WTC11 (cell line): ENCODE results near the gene GALM.
"Not testable (repeated sequence)": the region's sequence is repeated elsewhere in the genome, so short reads cannot be mapped to it uniquely, and the experiment has no call there.

Experiments used
- CBFB ChIP-seq: sonication (generic); formaldehyde crosslinking; IDR thresholded peaks from 2 replicates; pipeline ENCODE4 v1.8.1; 2022; ENCODE audit warnings: mild to moderate bottlenecking, low read depth, missing genetic modification reagents
- NR2C2 ChIP-seq: sonication (generic); formaldehyde crosslinking; IDR thresholded peaks from 2 replicates; pipeline ENCODE4 v1.8.0; 2022; ENCODE audit warnings: mild to moderate bottlenecking, missing genetic modification reagents
- NR3C1 ChIP-seq: sonication (generic); formaldehyde crosslinking; conservative IDR thresholded peaks from 2 replicates; pipeline ENCODE4 v1.8.1; 2023; ENCODE audit warnings: low read depth, mild to moderate bottlenecking, missing genetic modification reagents
- TF ChIP-seq, protein P1 (sequence below): sonication (generic); formaldehyde crosslinking; IDR thresholded peaks from 2 replicates; pipeline ENCODE4 v1.8.0; 2022; ENCODE audit warnings: mild to moderate bottlenecking, missing genetic modification reagents
- TF ChIP-seq, protein P2 (sequence below): sonication (generic); formaldehyde crosslinking; IDR thresholded peaks from 2 replicates; pipeline ENCODE4 v1.8.1; 2022; ENCODE audit warnings: low read depth, missing genetic modification reagents, borderline replicate concordance
- TF ChIP-seq, protein P3 (sequence below): fragments of 200-600 bp; IDR thresholded peaks from 2 replicates; pipeline ENCODE4 v1.8.0; 2022; ENCODE audit warnings: antibody characterized with exemption
- TF ChIP-seq, protein P4 (sequence below): fragments of 250-450 bp; sonication (Bioruptor Pico); IDR thresholded peaks from 2 replicates; pipeline ENCODE4 v2.1.2; 2022; ENCODE audit warnings: mild to moderate bottlenecking, moderate library complexity

DNA sequence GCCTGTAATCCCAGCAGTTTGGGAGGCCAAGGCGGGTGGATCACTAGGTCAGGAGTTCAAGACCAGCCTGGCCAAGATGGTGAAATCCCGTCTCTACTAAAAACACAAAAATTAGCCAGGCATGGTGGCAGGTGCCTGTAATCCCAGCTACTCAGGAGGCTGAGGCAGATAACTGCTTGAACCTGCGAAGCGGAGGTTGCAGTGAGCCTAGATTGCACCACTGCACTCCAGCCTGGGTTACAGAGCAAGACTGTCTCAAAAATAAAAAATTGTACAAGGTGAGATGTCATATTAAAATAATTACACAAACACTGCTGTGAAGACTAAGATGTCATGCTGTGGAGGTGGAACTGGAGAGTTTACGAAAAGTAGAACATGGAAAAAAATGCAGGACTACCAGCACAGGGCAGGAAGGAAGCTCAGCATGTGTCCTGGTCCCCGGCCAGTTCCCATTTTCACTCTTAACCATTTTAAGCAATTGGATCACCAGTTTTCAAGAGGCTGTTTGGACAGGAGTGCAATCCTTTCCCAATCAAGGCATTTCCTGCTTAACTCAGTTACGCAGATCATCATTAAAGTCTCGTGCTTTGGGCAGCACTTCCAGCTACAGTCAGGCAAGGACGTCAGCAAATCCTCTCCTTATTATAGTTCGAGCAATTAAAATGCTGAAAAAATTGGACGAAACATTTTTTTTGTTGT, 71.2 kb downstream of the GALM start:
- TF ChIP-seq, protein P1, sequence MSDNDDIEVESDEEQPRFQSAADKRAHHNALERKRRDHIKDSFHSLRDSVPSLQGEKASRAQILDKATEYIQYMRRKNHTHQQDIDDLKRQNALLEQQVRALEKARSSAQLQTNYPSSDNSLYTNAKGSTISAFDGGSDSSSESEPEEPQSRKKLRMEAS = not testable (repeated sequence)
- TF ChIP-seq NR2C2, NR3C1, CBFB (CRISPR knock-in tag): not testable (repeated sequence)
- TF ChIP-seq, protein P2, sequence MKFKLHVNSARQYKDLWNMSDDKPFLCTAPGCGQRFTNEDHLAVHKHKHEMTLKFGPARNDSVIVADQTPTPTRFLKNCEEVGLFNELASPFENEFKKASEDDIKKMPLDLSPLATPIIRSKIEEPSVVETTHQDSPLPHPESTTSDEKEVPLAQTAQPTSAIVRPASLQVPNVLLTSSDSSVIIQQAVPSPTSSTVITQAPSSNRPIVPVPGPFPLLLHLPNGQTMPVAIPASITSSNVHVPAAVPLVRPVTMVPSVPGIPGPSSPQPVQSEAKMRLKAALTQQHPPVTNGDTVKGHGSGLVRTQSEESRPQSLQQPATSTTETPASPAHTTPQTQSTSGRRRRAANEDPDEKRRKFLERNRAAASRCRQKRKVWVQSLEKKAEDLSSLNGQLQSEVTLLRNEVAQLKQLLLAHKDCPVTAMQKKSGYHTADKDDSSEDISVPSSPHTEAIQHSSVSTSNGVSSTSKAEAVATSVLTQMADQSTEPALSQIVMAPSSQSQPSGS (CRISPR knock-in tag) = not testable (repeated sequence)
- TF ChIP-seq, protein P3, sequence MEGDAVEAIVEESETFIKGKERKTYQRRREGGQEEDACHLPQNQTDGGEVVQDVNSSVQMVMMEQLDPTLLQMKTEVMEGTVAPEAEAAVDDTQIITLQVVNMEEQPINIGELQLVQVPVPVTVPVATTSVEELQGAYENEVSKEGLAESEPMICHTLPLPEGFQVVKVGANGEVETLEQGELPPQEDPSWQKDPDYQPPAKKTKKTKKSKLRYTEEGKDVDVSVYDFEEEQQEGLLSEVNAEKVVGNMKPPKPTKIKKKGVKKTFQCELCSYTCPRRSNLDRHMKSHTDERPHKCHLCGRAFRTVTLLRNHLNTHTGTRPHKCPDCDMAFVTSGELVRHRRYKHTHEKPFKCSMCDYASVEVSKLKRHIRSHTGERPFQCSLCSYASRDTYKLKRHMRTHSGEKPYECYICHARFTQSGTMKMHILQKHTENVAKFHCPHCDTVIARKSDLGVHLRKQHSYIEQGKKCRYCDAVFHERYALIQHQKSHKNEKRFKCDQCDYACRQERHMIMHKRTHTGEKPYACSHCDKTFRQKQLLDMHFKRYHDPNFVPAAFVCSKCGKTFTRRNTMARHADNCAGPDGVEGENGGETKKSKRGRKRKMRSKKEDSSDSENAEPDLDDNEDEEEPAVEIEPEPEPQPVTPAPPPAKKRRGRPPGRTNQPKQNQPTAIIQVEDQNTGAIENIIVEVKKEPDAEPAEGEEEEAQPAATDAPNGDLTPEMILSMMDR = not testable (repeated sequence)
- TF ChIP-seq, protein P4, sequence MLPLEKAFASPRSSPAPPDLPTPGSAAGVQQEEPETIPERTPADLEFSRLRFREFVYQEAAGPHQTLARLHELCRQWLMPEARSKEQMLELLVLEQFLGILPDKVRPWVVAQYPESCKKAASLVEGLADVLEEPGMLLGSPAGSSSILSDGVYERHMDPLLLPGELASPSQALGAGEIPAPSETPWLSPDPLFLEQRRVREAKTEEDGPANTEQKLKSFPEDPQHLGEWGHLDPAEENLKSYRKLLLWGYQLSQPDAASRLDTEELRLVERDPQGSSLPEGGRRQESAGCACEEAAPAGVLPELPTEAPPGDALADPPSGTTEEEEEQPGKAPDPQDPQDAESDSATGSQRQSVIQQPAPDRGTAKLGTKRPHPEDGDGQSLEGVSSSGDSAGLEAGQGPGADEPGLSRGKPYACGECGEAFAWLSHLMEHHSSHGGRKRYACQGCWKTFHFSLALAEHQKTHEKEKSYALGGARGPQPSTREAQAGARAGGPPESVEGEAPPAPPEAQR = not testable (repeated sequence)
